HG03097 (cell line): ENCODE results near the gene SYNGR2.
A peak's percentile ranks its signal among the peaks of the same experiment; 100 is the strongest.
"Not testable (repeated sequence)": the region's sequence is repeated elsewhere in the genome, so short reads cannot be mapped to it uniquely, and the experiment has no call there.

Experiments used
- ATAC-seq: cut with Tn5 transposase; IDR thresholded peaks from one replicate; pipeline ENCODE4 v1.9.1; 2021; ENCODE audit not compliant: unreplicated experiment, low FRiP score

SYNGR2 gene

DNA sequence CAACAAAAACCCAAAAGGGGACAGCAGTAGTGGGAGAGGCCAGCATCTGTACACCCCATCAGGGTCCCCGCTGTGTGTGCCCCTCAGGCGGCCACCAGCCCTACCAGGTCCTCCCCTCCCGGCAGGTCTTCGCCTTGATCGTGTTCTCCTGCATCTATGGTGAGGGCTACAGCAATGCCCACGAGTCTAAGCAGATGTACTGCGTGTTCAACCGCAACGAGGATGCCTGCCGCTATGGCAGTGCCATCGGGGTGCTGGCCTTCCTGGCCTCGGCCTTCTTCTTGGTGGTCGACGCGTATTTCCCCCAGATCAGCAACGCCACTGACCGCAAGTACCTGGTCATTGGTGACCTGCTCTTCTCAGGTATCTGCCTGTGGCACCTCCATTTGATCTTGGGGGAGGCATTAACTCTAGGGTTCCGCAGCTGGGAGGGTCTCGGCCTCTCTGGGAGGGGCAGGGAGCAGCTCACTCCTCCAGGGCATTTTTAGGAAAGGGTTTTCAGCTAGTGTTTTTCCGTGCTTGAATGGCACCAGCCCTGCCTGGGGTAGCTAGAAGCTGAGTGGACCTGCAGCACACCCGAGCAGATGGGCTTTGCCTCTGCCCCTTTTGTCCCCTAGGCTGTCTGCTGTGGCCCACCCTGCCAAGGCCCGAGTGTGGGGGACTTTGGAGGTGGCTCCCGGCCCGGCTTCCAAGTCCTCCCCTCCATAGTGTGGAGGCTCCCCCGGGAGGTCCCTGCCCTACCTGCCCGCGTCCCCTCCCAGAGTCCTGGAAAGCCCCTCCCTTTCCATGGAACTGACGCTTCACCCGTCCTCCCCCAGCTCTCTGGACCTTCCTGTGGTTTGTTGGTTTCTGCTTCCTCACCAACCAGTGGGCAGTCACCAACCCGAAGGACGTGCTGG lies 2.6 kb downstream of the SYNGR2 start:
- ATAC-seq: no peak

DNA sequence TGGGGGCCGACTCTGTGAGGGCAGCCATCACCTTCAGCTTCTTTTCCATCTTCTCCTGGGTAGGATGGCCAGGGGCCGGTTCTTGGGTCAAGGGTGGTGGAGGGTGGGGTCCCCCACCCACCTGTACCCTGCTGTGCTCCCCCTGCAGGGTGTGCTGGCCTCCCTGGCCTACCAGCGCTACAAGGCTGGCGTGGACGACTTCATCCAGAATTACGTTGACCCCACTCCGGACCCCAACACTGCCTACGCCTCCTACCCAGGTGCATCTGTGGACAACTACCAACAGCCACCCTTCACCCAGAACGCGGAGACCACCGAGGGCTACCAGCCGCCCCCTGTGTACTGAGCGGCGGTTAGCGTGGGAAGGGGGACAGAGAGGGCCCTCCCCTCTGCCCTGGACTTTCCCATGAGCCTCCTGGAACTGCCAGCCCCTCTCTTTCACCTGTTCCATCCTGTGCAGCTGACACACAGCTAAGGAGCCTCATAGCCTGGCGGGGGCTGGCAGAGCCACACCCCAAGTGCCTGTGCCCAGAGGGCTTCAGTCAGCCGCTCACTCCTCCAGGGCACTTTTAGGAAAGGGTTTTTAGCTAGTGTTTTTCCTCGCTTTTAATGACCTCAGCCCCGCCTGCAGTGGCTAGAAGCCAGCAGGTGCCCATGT lies 3.3 kb downstream of the SYNGR2 start:
- ATAC-seq: not testable (repeated sequence)

DNA sequence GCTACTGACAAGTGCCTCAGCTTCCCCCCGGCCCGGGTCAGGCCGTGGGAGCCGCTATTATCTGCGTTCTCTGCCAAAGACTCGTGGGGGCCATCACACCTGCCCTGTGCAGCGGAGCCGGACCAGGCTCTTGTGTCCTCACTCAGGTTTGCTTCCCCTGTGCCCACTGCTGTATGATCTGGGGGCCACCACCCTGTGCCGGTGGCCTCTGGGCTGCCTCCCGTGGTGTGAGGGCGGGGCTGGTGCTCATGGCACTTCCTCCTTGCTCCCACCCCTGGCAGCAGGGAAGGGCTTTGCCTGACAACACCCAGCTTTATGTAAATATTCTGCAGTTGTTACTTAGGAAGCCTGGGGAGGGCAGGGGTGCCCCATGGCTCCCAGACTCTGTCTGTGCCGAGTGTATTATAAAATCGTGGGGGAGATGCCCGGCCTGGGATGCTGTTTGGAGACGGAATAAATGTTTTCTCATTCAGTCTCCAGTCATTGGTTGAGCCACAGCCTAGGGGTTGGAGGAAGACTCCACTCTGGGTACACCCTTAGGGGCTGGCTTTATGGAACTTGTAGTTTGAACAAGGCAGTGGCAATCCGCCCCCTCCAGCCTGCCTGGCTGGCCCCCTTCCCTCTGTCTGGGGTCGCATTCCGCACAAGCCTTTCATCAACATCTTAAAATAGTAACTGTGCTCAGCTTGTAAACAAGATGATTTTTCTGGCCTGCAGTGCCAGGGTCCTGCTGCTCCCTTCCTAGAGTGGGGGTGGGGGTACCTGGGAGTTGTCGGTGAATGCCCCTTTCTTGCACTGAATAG lies 4.1 kb downstream of the SYNGR2 start:
- ATAC-seq: no peak

DNA sequence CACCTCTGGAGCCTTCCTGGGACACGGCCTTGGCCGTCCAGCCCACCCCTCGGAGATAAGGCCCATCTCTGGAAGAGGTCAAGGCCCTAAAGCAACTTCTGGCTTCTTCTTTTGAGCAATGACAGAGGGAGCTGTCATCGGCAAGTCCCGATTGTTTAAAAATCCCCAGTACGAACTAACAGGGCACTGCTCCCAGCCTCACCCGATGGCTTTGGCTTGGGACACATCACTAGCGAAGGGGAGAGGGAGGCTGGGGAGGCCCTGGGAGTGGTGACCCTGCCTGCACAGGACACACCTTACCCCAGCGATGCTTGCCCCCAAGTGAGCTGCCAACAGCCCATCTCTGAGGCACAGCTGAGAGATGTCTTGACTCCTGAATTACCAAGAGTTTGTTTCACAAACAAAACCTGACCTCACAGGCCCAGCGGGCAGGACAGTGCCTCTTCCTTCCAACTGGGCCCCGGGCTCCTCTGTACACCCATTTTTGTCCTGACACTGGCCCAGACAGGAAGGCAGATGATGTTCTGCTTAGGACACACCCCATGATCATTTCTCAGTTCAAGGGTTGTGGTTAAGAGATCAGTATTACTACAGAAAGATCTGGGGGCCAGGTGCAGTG lies 4.8 kb downstream of the SYNGR2 start:
- ATAC-seq: no peak

DNA sequence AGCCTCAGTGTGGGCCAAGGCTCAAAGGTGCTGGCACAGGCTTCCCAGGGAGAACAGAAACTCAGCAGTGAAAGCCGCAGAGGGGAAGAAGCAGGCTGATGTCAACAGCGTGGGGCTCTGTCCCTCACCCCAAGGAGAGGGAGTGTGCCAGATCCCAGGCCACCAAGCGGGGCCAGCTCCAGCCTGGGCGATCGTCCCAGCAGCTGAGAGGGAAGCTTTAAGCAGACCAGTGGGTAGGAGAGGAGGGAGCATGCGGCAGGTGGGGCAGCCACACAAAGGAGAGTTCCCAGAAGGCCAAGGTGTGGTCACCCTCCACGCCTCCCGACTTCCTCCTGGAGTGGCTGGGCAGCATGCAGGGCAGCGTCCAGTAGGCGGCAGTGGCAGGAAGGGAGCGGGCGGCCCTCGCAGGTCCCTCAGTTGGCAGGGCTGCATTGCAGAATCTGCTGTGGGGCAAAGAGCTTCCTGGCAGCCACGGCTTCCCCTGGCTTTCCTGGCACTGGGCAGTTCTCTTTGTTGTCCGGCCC lies 6.0 kb downstream of the SYNGR2 start:
- no peak for ATAC-seq

DNA sequence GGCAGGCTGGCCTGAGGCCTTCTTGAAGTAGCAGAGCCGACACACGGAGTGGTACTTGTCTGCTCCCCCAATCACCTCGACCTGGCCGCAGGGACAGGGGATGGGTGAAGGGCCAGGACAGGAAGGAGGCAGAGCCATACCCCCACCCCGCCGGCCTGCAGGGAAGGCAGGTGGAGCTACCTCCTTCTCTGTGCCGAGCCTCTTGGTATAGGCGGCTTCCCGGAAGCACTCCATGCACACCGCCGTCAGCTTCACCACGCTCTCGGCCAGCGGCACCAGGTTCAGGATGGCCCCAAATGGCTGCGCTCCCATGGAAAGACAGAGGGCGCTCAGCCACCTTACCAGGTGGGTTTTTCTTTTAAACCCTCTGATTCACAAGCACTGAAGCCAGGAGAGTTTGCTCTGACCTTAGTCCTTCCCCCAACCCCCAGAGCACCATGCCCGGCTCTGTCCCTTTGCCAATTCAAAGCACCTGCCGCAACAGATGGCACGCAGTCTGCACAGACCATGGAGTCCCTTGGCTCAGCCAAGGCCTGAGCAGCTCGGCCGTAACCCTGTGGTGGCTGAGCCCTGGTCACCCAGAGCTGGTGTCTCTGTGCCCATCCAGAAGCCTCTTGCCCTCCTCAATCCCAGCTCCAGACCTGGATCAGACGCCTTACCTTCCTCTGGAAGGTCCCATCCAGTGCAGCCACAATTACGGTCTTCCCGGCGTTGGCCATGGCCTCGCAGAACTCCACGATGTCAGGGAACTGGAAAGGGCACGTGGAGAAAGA lies 6.7 kb downstream of the SYNGR2 start:
- no peak for ATAC-seq

DNA sequence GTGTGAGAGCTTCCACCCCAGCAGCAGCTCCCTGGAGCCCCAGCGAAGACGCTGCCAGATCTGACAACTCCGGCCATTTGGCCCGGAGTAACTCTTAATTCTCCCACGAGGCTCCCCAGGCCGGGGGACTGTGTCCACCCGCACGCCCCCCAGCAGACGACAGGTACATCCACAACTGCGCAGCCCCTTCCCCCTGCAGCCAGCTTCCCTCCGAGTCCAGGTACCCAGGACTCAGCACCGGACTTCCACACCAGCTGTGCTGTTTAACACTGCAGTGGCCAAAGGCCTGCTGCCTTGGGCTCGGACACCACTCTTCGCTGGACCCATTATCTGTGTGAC lies 7.2 kb downstream of the SYNGR2 start:
- ATAC-seq: no peak

DNA sequence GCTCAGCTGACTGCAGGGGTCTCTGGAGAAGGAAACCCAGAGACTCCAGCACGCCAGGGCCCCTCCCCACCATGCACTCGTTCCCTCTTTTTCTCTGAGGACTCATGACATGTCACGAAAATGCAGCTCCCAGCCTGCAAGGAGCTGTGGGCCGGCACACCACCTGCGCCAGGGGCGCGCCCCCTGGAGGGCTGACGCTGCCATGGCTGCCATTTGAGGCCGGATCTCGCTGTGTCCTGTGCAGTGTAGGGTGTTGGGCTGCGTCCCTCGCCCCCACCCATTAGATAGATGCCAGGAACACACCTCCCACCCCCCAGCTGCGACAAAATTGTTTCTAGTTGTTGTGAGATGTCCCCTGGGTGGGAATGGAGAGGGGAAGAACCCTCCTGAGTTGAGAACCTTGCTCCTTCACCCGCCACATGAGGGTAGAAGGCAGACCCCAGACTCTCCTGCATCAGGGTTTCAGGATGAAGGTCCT lies 8.2 kb downstream of the SYNGR2 start:
- ATAC-seq: peak; percentile 35

DNA sequence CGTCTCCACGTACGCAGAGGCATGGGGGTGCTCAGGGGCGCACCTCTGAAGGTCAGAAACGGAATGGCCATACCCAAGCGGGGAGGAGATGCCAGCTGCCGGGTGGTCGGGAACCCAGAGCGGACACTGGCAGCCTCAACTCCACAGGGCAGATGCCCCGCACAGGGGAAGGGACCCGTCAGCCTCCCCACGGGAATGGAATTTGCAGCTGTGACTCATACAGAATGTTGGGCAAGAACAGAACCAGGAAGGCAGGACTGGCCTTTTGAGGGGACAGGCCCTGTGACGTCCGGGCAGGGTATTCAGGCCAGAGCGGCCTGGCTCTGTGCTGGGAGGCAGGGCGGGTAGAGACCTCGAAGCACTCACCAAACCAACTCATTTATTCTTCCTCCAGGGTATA lies 11.0 kb downstream of the SYNGR2 start:
- no peak for ATAC-seq

DNA sequence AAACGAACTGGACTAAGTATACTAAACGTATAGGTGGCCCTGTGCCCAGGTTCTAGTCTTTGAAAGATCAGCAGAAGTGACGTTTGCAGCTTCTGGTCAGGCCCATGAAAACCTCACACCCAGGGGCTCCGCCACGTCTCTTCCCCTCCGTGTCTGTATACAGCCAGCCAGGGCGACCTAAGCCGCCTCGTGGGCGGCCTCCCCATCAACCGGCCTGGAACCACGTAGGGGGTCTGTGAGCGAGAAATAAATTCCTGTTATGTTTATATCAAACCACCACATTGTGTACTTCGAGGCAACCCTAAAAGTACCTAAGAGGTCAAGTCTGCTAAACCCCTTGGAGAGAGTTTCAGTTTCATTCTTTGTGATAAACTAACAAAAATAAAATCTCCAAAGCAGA lies 11.7 kb downstream of the SYNGR2 start:
- ATAC-seq: no peak

DNA sequence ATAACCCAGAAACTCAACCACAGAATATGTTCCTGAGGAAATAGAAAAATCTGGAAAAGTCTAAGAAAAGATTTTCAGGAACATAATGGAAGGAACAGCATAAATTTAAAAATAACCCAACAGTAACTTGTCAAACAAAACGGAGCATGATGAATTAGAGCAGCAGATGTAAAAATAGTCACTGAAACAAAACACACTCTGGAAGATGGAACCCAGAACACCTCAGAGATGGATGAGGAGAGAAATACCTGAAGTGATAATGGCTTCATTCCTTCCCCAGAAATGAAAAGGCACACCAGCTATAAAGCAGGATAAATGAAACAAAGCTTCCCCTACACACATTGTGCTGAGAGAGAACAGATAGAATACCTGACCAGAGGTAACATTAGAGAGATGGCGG lies 12.1 kb downstream of the SYNGR2 start:
- ATAC-seq: no peak

DNA sequence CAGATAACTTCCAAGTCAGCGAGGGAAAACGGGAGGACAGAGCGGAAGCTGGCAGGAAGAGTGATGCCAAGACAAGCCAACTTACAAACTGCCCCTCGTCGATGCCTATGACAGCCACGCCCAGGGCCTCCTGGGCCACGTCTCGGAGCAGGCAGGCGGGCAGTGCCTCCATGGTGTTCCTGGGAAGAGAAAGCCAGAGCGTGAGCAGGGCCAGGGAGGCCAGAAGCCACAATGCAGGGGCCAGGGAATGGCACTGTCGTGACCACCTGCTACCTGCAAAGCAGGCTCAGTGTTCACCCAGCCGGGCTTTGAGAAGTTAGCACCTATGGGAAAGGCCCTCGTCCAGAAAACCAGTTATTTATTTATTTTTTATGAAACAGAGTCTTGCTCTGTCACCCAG lies 14.1 kb downstream of the SYNGR2 start:
- ATAC-seq: no peak

DNA sequence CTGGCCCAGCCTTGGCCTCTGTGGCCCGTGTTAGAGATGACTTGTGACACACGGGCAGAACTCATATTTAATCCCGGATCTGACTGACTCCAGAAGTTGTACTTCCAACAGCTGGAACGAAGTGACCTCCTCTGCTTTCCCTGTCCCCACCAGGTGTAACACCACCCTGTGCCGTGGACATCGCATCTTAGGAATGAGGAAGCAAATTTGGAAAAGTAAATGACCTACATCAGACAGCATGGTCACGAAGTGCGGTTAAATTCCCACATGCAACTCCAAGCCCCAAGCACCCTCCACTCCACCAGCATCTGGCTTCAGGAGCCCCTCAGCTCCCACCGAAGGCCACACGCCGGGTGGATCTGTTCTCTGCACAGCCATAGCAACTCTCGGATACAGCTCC lies 15.5 kb downstream of the SYNGR2 start:
- no peak for ATAC-seq

DNA sequence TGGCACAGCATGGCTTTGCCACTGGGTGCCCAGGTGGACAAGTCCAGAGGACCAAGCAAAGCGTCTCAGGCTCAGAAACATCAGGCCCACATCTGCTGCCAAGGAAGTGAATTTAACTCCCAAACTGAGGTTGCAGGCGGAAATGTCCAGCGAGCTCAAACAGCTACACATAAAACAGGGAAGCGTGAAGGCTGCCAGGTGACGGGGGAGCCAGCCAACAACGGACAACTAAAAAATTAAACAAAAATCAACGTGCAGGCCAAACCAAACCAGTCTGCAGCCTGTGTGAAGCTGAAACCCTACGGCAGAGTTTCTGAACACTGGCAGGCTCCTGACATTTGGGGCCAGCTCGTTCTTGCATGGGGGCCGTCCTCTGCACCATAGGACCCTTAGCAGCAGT lies 16.0 kb downstream of the SYNGR2 start:
- ATAC-seq: no peak

DNA sequence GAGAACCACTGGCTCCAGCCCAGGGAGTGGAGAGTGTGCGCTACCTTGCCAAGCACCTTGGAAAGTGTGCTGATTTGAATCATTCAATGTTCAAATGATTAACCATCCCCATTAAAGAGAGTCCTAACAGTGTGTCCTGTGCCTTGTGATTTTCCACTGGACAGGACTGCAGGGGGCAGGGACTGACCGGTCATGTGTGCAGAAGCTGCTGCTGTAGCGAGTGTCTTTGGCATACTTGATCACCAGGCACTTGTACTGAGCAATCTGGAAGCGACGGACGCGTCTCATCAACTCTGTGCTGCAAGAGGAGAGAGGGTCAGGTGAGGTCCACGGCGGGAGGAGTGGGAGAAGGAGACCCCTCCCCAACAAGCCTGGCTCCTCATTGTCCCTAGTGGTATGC lies 16.5 kb downstream of the SYNGR2 start:
- no peak for ATAC-seq

DNA sequence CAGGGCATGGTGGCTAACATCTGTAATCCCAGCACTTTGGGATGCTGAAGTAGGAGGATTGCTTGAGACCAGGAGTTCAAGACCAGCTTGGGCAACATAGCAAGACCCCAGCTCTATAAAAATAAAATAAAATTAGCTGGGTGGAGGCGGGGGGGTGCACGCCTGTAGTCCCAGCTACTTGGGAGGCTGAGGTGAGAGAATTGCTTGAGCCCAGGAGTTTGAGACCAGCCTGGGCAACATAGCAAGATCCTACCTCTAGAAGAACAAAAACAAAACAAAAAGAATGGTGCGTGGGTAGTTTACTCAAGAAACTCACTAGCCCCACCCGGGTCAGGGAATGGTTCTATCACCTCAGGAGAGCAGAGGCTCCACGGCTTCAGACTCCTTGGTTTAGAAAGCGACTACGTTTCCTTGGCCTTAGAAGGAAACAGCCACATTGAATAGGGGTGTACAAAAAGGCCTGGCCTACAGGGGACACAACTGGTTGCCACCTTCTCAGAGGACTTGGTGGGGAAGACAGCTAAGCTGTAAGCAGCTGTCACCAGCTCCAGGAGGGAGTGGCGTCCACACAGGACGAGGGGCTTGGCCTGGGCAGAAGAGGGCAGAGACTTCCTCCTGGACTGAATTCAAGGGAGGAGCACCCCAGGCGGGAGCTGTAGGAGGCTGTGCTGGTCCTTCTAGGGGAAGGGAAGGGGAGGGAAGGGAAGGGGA lies 17.8 kb downstream of the SYNGR2 start:
- no peak for ATAC-seq

DNA sequence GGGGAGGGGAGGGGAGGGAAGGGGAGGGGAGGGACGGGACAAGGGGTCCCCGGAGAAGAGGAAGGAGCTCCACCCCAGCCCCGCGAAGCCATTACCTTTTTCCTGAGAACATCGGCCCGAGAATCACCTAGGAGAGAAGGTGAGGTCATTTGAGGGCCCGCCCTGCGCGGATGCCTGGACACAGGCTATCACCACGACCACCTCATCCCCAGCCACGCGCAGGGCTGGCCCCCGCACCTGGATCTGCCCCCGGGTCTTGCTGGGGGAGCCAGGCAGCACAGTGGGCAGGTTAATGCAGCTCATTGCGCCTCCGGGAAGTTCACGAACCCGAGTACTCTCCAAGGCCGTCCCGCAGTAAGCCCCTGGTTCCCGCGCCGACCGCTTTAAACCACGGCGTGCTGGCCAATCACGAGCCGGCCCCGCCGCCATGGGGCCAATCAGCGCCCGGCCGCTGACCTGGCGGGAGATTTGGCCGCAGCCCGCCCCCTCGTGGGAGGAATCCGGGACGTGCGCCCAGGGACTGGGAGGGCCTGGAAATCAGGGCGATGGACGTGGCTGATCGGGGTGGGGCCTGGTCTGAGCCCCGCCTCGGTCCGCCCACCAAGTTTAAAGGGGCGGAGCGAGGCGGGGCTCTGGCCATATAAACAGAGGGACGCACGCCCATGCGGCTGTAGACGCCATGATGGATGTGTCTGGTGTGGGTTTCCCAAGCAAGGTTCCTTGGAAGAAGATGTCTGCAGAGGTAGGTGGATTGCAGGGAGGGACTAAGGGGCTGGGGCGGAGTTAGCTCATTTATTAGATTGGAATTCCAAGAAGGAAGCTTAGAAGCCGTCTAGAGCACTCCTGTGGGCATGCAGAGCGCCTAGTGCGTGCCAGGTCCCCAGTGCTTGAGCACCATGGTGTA lies 18.6 kb downstream of the SYNGR2 start, which contains the start of the genes AFMID and TK1:
Gene AFMID, plus strand, starts transcription at position 671 of the 904 bp plus-strand sequence. Its CDS starts 9 bp downstream, at position 680.
Gene TK1, minus strand, starts transcription at position 361 of the 904 bp plus-strand sequence. Its CDS starts 58 bp downstream, at position 303.
- ATAC-seq: peak; percentile 93

DNA sequence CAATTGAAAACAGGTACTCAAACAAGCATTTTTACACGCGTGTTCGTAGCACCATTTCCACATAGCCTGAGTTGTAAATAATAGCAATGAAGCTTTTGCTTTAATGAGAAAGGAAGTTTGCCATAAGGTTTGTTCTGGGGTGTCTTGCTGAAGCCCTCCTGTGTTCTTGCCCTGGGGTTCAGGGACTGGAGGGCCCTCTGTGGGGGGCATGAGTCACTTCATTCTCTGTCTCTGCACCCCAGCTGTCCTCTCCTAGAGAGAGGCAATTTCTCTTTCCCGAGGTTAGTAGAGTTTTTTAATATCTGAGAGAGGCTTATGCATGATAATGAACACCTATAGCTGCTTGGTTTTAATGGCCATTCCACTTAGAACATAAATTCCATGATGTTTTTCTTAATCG lies 28.3 kb downstream of the SYNGR2 start:
- no peak for ATAC-seq
